Fibroblast of the conjunctiva (primary cell): Measurements from ENCODE around the gene STK17B.
"Not testable (repeated sequence)": the region's sequence is repeated elsewhere in the genome, so short reads cannot be mapped to it uniquely, and the experiment has no call there.

Experiments used
- DNase-seq: peaks from one replicate; pipeline ENCODE4 v3.0.0-alpha.2; 2010; ENCODE audit warnings: low read depth

Gene STK17B

GRCh38 chr2:196171248-196171871 is at the start of gene STK17B:
Gene STK17B, minus strand, starts transcription at chr2:196171578. Its CDS starts 8,195 bp downstream, at chr2:196163383.
- peak; percentile 87 for DNase-seq

- DNase-seq: no peak
These were observed 49.3 kb upstream of the STK17B start for GRCh38 chr2:196220671-196221070.

- DNase-seq: no peak
These were observed 48.3 kb upstream of the STK17B start for GRCh38 chr2:196219671-196220070.

GRCh38 chr2:196218106-196218505 is 46.7 kb upstream of the STK17B start:
- DNase-seq: no peak

GRCh38 chr2:196217116-196217515 is 45.7 kb upstream of the STK17B start:
- no peak for DNase-seq

- no peak for DNase-seq
These were observed 44.0 kb upstream of the STK17B start for GRCh38 chr2:196215376-196215775.

GRCh38 chr2:196214156-196214555 is 42.8 kb upstream of the STK17B start:
- DNase-seq: no peak

GRCh38 chr2:196213252-196213980 is 42.0 kb upstream of the STK17B start:
- no peak for DNase-seq

- DNase-seq: no peak
These were observed 37.5 kb upstream of the STK17B start for GRCh38 chr2:196208915-196209314.

GRCh38 chr2:196206804-196207203 is 35.4 kb upstream of the STK17B start:
- DNase-seq: no peak

- peak; percentile 69 for DNase-seq
These were observed 34.6 kb upstream of the STK17B start for GRCh38 chr2:196205881-196206435.

- no peak for DNase-seq
These were observed 33.8 kb upstream of the STK17B start for GRCh38 chr2:196205011-196205766.

- DNase-seq: no peak
These were observed 30.0 kb upstream of the STK17B start for GRCh38 chr2:196201229-196202009.

GRCh38 chr2:196200557-196200956 is 29.2 kb upstream of the STK17B start:
- no peak for DNase-seq

GRCh38 chr2:196195758-196196157 is 24.4 kb upstream of the STK17B start:
- DNase-seq: no peak

GRCh38 chr2:196195302-196195701 is 23.9 kb upstream of the STK17B start:
- DNase-seq: no peak

GRCh38 chr2:196191541-196191940 is 20.2 kb upstream of the STK17B start:
- no peak for DNase-seq

GRCh38 chr2:196187898-196188458 is 16.6 kb upstream of the STK17B start:
- no peak for DNase-seq

- DNase-seq: not testable (repeated sequence)
These were observed 15.9 kb upstream of the STK17B start for GRCh38 chr2:196187175-196187700.

GRCh38 chr2:196186266-196186980 is 15.0 kb upstream of the STK17B start:
- no peak for DNase-seq

- DNase-seq: no peak
These were observed 13.5 kb upstream of the STK17B start for GRCh38 chr2:196184921-196185320.
